NCI-H2227 (cell line): ENCODE data around the gene SHTN1.

Source experiments
- DNase-seq: peaks from one replicate; lab custom pipeline; 2025; ENCODE audit not compliant: unreplicated experiment; lab: John Stamatoyannopoulos, UW

SHTN1 gene

DNA sequence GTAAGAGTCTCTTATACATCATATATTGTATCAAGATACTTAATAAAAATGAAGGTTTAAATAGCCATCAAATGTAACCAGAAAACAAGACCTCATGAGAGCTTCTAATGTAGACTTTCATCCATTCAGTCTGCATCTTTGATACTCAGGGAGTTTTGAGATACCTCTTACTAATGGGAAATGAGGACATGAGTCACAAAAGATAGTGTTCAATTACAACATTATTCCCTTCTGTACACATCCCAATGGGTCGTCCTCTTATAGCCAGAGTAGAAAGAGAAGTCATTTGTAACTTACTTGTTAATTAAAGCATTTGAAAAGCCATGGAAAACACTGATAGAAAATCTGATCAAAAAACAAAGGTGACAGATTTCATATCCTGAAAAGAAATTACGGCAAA, 19.4 kb downstream of the SHTN1 start:
- DNase-seq: no peak

DNA sequence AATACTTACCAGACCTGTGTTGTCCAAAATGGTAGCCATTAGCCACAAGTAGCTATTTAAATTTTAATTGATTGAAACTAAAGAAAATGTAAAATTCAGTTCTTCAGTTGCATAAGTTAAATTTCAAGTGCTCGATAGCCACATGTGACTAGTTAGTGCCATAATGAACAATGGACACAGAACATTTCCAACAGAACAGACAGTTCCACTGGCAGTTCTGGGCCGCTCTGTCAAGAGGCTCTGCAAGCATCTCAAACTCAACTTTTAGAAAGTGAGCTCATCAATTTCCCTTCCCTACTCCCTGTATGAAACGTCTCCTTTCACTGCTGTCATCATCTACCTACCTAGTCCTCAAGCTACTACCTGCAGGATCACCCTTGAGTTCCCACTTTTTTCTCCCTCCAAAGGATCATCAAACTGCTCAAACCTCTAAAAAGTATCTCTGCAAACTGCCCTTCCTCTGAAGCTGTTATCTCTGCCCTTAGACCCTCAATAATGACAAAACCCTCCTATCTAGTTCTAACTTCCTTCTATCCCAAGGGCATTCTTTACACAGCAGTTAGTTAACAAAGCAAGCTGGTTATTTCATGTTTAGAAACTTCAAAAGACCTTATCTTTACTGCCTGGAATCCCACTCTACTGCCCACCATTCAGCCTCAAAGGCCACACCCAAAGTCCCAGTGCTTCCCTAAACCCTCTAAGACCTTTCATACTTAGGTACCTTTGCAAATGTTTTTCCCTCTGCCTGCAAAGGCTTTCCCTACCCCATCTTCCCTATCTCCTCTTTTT, 20.6 kb downstream of the SHTN1 start:
- DNase-seq: no peak

DNA sequence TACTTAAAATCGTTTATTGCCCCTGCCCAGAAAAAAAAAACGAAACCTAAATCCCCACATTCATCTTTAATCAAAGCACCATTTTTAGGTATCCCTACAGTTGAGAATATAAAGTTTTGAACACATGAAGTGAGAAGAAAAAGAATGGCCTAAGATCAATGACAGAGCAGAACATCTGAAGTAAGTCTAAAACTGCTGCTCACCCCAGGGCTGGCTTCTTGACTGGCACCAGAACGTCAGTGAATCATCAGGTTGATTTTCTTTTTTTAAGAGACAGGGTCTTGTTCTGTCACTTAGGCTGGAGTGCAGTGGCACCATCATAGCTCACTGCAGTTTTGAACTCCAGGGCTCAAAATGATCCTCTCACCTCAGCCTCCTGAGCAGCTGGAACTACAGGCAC, 24.9 kb downstream of the SHTN1 start:
- no peak for DNase-seq

DNA sequence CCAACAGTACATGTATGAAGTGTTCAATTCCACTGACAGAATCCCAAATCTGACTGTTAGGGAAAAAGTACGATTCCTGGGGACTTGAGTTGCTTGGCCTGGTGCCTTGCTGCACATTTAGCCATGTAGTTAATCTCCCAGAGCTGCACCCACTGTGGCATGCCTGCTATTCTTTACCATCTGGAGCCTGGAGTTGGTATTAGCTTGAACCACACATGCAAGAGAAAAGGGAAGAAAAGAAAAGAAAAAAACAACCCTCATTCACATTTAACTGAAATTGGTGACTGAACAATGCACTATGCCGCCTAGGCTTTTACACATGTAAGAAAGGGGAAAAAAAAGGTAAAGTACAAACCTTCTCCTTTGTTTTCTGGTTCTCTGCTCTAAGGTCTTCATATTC, 26.1 kb downstream of the SHTN1 start:
- DNase-seq: no peak

DNA sequence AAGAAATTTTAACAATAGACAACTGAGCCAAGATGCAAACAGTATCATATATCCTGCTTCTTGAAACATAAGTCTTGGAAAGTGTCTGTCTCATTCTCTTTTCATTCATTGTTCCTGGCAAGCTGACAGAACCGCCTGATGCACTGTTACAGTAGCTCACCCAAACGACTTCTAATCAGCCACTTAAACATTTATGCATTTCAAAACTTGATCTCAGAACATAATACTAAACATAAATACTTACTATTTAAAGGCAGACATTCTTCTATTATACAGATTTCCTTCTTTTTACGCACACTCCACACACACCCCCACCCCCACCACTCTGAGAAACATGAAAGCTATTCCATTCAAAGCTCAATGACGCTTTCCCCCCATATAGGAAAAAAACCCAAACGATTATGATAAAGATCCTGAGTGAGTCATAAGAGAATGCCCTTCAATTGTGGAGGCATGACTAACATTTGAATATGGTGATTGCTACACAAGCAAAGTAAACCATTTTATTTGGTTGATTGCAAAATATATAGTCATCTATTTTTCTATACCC, 30.5 kb downstream of the SHTN1 start:
- DNase-seq: no peak

DNA sequence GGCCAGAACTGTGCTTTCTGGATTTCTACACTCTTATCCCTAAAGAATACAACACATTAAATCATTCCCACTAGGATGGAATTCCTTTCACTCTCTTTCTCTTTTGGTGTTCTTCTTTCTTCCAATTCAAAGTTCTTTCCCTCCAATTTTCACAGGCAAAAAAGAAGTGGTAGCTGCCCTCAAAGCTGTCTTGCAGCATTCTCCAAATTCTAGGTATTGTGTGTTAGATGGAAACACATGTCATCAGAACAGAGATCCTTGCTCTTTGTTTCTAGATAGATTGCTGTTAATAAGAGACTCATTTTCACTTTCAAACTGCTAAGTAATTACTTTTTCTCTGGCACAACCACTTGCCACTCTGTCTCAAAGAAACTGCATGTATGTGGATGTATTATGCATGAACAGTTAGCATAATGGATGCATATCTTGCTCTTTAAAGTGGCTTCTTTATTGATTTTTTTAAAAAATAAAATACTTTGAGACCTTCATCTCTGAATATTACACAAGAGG, 31.0 kb downstream of the SHTN1 start:
- no peak for DNase-seq

DNA sequence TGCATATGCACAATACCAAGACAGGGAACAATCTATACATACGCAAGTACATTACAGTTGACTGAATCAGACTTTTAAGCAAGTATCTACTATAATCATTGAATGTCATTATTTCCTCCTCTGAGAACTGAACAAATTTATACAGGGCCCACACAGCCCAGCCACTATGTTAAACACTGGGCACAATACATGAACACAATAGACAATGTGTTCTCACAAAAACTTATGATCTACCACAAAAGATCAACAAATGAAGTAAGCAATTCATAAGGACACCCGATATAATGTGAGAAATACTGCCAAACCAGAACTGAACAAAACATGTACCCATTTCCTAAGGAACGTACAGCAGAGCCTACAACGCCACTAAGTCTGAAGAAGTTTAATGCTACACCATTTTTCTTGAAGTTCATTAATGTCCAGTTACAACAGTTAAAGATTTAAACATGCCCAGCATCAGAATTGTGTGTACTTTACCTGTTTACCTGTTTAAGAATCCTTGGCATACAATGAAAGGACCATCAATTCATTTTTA, 31.5 kb downstream of the SHTN1 start:
- no peak for DNase-seq

DNA sequence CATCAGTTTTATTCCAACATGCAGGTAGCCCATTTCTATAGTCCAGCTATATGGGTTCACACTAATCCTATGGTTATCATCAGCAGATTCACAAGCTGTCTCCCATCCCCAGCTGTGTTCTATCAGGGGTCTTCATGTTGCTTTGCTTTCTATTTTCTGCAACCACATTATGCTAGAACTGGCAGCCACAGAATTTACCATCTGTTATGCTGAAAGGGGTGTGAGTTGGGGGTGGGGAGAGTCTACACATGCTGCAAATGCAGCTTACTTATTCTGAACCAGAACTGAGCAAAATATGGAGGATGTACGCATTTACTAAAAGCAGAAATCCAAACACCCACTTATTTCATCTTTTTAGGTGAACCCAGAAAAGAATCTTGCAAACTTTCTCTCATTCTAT, 32.9 kb downstream of the SHTN1 start:
- no peak for DNase-seq

DNA sequence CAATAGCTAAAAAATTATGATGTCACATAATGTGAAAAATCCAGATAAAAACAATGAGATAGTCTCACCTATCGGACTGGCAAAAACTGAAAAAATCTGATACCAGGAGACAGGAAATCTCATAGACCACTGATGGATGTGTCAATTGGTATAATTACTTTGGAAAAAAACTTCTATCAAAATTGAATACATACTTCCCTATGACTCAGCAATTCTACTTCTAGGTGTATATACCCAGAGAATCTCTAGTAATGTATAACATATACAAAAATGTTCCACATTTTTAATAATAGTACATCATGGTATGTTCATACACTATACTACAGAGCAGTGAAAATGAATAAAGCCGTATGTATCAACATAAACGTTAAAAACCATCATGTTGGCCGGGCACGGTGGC, 34.9 kb downstream of the SHTN1 start:
- DNase-seq: no peak

DNA sequence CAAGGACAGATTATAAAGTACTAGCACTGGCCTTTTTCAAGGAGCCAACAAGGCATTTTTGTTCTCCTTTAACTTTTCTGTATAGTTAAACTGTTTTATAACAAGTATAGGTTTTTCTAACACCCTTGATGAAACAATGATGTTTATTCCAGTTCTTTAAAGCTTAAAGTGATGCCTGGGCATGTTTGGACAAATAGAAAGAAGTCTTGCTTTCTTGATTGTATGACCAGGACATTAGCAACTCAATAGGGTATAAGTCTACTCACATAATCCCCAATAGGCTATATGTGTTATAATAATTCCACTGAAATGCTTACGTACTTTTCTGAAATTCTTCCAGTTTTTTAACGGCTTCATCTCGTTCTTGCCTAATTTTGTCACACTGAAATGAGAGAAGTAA, 36.7 kb downstream of the SHTN1 start:
- no peak for DNase-seq

DNA sequence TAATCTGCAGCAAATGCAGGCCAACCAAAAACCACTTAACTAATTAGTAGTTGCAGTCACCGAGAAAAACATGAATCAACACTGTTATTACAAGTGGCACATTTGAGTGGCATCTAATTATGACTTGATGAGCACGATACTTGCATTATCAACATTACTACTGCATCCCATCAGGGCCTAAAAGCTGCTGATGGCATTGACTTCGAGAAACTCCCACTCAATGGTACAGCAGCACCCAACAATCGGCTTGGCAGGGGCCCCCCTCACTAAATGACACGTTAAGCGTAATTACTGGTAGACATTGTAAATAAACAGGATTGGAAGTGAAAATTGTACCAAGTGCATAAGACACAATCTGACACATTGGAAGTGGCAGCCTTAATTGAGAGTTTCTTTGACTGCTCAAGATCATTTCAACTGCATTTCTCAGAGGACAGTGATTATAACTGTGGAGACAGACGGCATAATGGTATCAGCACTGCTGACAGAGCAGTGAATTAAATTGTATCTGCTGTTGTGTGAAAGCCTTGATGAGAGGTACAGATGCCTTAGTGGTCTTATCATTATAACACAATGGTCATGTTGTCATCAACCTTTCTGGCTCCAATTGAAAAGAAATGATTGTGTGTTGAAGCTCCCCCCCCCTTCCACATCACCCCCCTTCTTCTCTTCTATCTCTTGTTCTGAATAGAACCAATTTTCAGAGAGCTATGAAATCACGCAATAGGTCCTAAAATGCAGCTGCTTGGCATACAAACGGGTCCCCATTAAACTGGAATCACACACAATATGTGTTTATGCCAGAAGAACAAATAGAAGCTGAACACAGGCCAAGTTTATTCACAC, 43.4 kb downstream of the SHTN1 start:
- DNase-seq: peak; percentile 97

DNA sequence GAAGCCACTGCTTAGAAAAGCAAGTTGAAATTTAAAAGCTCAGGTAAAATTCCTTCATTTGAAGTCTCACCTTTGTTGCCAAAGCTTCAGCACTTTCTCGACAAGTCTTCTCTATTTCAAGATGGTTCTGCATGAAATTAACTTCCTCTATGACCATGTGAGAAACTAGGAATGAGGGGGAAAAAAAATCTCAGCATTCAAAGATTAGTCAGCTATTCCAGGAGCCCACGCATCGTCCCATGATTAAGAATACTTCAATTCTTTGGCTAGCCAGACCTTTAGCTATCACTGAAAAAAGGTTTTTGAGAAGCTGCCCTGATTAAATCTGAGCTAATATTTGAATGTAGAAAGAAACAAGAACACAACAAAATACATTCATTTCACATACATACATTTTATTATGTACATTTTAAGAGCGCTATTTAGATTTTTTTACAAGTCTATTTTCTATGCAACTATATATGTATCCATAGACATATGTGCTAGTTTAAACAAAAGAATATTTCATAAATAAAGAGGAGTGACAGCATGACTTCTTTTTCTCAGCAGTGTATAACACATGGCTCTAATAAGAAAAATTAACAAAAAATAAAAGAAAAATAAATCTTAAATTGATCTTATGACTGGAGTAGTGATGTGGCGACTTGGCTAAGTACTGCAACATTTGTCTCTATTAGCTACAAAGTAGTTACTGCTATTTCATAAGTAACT, 44.8 kb downstream of the SHTN1 start:
- DNase-seq: no peak

DNA sequence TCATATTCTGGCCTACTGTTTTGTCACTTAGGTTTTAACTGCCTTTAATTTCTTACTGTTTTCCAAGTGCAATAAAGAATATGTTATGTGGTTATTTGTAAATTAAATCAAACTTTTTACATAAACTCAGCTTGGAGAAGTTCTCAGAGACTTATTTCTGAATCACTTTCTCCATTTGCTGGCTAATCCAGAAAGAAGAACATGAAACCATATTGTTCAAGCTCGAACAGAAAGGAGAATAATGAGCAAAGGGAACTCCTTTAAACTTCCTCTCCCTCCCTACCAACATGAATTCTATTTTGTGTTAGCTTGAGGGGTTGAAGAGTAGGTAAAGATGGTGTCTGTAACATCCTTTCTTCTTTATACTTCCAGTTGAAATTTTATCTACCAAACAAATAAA, 52.3 kb downstream of the SHTN1 start:
- no peak for DNase-seq

DNA sequence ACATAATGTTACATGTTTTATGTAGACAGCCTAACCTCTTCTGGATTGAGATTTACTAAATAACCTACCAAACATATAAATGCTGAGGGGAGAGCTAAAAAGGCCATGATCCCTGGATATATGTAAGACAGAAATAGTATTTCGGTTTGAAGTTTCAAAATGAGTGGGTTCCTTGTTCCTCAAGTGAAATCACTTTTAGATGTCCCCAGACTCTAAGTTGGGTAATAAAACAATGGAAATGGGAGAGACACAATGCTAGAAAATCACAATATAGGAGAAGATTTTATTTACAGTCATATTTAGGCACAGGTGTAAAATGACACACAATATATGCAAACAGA, 56.5 kb downstream of the SHTN1 start:
- no peak for DNase-seq

DNA sequence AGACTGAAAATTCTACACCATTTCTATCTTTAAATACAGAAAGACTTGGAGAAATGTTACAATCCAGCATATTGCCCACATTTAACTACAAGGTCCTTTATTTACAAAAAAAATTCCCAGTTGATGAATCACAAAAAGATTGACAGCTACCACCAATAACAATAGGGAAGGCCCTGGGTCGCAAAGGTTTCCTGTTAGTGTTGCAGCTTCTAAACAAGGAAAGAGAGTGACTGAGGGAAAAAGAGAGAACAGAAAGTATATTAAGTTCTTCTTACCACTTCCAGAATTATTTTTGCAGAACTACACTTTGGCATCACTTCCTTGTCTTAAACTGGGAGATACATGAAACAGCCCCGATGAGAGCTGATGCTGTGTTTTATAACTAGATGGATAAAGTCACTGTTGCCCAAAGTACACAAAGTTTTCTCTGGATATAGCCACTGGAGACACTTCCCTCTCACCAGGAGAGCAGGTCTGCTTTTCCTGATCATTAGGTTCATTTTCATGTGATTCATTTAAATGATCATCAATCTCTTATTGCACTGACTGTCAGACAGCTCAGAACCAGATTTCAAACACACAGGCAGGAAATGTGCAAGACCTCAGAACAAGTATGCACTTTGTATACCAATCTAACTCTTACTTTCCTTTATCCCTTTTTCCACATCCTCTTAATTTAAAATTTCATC, 57.0 kb downstream of the SHTN1 start:
- no peak for DNase-seq

DNA sequence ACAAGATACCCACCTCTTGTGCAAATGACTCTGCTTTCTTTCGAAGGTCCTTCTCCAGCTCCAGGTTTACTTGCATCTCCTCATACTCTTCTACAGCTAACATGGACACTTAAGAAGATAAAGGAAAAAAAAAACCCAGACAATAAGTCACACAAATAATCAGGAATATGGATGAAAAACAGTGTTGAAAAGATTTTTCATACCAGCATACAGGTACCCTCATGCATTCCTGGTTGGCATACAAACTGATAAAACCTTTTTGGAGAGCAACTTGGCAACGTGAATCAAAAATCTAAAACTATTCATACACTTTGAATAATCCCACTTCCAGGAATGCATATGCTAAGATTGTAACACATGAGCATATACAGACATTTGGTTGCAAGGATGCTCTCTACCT, 60.1 kb downstream of the SHTN1 start:
- DNase-seq: no peak

DNA sequence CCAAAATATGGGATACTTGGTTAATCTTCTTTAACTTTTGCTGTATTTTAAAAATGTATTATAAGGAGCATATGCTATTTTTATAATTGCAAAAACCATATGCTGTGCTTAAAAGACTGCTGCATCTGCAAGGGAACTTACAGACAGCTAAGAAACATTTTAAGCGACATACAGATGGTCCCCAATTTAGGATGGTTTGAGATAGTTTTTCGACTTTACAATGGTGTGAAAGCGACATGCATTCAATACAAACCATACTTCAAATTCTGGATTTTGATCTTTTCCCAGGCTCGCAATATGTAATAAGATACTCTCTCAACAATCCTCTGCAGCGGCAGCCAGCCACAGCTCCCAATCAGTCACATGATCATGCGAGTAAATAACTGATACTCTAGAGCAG, 73.2 kb downstream of the SHTN1 start:
- no peak for DNase-seq

DNA sequence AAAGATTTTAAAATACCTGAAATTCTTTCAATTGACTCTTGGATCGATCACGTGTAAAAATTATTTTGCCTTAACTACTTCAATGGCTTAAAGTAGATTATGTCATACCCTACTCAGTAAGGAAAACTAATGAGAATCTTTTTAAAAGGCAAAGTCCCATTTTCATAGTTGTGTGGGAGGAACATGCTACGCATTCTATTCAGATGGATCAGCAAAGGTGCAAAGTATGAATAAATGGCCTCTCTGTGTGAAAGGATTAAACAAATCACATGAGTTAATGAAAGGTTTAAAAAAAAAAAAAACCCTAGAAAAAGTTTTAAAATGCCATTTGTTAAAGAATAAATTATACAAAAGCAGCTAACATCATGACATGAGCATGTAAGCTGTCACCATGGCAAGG, 78.6 kb downstream of the SHTN1 start:
- no peak for DNase-seq

DNA sequence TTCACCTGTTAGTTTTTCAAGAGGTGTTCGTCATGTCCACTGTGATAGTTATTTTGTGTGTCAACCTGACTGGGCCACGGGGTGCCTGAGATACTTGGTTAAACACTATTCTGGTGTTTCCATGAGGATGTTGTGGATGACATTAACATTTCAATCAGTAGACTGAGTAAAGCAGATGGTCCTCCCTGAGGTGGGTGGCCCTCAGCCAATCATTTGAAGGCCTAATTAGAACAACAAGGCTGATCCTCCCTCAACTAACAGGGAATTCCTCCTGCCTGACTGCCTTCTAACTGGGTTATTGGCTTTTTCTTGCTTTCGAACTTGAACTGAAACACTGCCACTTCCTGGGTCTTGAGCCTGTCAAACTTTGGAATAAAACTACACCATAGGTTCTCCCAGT, 79.9 kb downstream of the SHTN1 start:
- DNase-seq: no peak

DNA sequence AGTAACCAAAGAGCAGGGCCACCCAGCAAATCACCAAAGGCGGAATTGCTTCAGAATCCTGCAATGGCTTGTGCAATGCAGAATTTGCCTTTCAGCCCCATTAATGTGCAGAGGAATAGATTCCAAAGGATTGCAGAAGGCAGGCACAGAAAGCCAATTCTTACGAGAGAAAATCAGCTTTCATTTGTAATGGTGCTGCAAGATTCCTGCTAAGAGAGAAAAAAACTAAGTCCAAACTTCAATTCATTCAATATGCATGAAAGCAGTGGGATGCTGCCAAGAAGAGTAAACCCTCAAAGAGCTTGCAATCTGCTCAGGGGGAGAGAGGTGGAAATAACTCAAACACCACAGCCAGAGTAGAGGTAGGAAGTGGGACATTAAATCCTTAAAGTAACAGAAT, 85.3 kb downstream of the SHTN1 start:
- no peak for DNase-seq

DNA sequence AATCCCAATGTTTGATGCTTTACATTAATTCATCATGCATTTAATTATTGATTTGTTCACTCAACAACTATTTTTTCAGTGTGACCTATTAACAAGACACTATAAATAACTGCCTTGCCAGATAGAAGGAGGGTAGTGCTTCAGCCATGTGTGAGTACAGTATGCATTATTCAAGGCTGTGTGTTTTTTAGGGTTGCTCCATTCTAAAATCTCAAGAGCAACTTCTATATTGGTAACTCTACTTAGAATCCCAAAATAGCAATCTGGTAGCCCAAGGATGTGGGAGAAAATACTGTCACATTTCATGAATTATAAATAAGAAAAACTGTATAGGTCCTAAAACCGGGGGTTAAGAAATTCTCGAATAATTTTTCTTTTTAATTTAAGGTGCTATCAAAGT, 85.8 kb downstream of the SHTN1 start:
- DNase-seq: no peak
